ENCODE results near the gene CHIC2. TPM values are rescaled to one million over a fixed set of nuclear protein-coding genes. Genes with fewer than 3 reads are reported as not detected.
"Not testable (repeated sequence)": the region's sequence is repeated elsewhere in the genome, so short reads cannot be mapped to it uniquely, and the experiment has no call there.

CHIC2 gene
- total RNA-seq, 2 donors from 2014 or later = 13.5 to 26.2 TPM

GRCh38 chr4:54027311-54027710, 37.1 kb downstream of the CHIC2 start:
- TF ChIP-seq CTCF (IDR thresholded peaks at IDR 0.05) = no peak
- Histone ChIP-seq H3K27me3 (no peaks in the 10 kb centered on the region), H3K4me1 (no peaks in the 10 kb centered on the region), H3K36me3 (no peaks in the 10 kb centered on the region), H3K27ac (no peak overlapping the region), H3K9me3 (no peaks in the 10 kb centered on the region), H3K4me3 (no peak overlapping the region), H3K9ac (ENCODE audit: low read depth in 2 of 2, low read length in 2 of 2) (no peak overlapping the region)
- intact Hi-C loops (cut with DNase I) = no loop called here
- DNase-seq = no peak

- no peak for TF ChIP-seq CTCF (IDR thresholded peaks at IDR 0.05)
- H3K4me3 ChIP-seq = no peak overlapping the region
- DNase-seq = no peak
- H3K4me1 ChIP-seq = no peaks in the 10 kb centered on the region
- intact Hi-C loops (cut with DNase I) = no loop called here
- H3K27me3 ChIP-seq = no peaks in the 10 kb centered on the region
- no peak overlapping the region for H3K27ac ChIP-seq
- H3K9me3 ChIP-seq = no peaks in the 10 kb centered on the region
- no peaks in the 10 kb centered on the region for H3K36me3 ChIP-seq
- H3K9ac ChIP-seq (ENCODE audit: low read depth in 2 of 2, low read length in 2 of 2) = no peak overlapping the region
These were observed 38.8 kb downstream of the CHIC2 start for GRCh38 chr4:54025582-54025981.

- H3K9me3 ChIP-seq; H3K4me3 ChIP-seq; H3K27ac ChIP-seq; H3K9ac ChIP-seq (ENCODE audit: low read depth in 2 of 2, low read length in 2 of 2); H3K27me3 ChIP-seq; DNase-seq; intact Hi-C loops (cut with DNase I); H3K36me3 ChIP-seq; H3K4me1 ChIP-seq: not testable (repeated sequence)
These were observed 41.4 kb downstream of the CHIC2 start for GRCh38 chr4:54023019-54023418.

- Histone ChIP-seq H3K4me3 (no peak overlapping the region), H3K9me3 (no peaks in the 10 kb centered on the region), H3K27me3 (no peaks in the 10 kb centered on the region), H3K4me1 (no peaks in the 10 kb centered on the region), H3K27ac (no peak overlapping the region), H3K36me3 (no peaks in the 10 kb centered on the region), H3K9ac (ENCODE audit: low read depth in 2 of 2, low read length in 2 of 2) (no peak overlapping the region)
- TF ChIP-seq CTCF (IDR thresholded peaks at IDR 0.05) = no peak
- DNase-seq = no peak
- intact Hi-C loops (cut with DNase I) = no loop called here
These were observed 46.4 kb downstream of the CHIC2 start for GRCh38 chr4:54017974-54018373.

GRCh38 chr4:54017308-54017707, 47.1 kb downstream of the CHIC2 start:
- intact Hi-C loops (cut with DNase I) = no loop called here
- DNase-seq = no peak
- H3K9me3 ChIP-seq = no peaks in the 10 kb centered on the region
- H3K4me3 ChIP-seq = no peak overlapping the region
- H3K36me3 ChIP-seq = no peaks in the 10 kb centered on the region
- H3K4me1 ChIP-seq = no peaks in the 10 kb centered on the region
- no peaks in the 10 kb centered on the region for H3K27me3 ChIP-seq
- no peak overlapping the region for H3K9ac ChIP-seq (ENCODE audit: low read depth in 2 of 2, low read length in 2 of 2)
- no peak for TF ChIP-seq CTCF (IDR thresholded peaks at IDR 0.05)
- H3K27ac ChIP-seq = no peak overlapping the region

- Histone ChIP-seq H3K4me3 (no peak overlapping the region), H3K4me1 (no peaks in the 10 kb centered on the region), H3K27ac (no peak overlapping the region), H3K36me3 (no peaks in the 10 kb centered on the region), H3K9ac (ENCODE audit: low read depth in 2 of 2, low read length in 2 of 2) (no peak overlapping the region), H3K27me3 (no peaks in the 10 kb centered on the region), H3K9me3 (no peaks in the 10 kb centered on the region)
- intact Hi-C loops (cut with DNase I) = no loop called here
- no peak for TF ChIP-seq CTCF (IDR thresholded peaks at IDR 0.05)
- DNase-seq = no peak
These were observed 47.9 kb downstream of the CHIC2 start for GRCh38 chr4:54016504-54016903.
